Omental fat pad (tissue), 4 donors: Measurements from ENCODE around the gene ERC2. TPM values are rescaled to one million over a fixed set of nuclear protein-coding genes. Genes with fewer than 3 reads are reported as not detected.
A peak's percentile ranks its signal among the peaks of the same experiment; 100 is the strongest.

ENCODE experiments used
- ATAC-seq: fragments of 150-250 bp; one replicate; pipeline ENCODE4 v1.9.1; 2016; ENCODE audit warnings: mild to moderate bottlenecking, moderate library complexity; ENCODE audit not compliant: low FRiP score
- DNase-seq: peaks from one replicate; pipeline ENCODE4 v3.0.0-alpha.2; 2019; ENCODE audit warnings: low spot score
- CTCF ChIP-seq, 3 donors: fragments of 450-650 bp; IDR thresholded peaks; one replicate each; pipeline ENCODE4 v1.5.1; 2016 to 2017; ENCODE audit warnings: antibody characterized with exemption in 3 of 3, mild to moderate bottlenecking in 3 of 3, moderate library complexity in 2 of 3
- total RNA-seq, 4 donors: library from RNA; depleted of rRNA; stranded (reverse); fragments of >200 nt; gene quantifications; one replicate each; pipeline ENCODE4 v1.1.0, GENCODE V29; 2016

Gene ERC2
- total RNA-seq, 4 donors from 2014 or later: 0.75 to 4.2 (median 2.3) TPM; not detected in 1

GRCh38 chr3:55978953-55979352 lies 489.3 kb downstream of the ERC2 start:
- DNase-seq: no peak
- no peak for TF ChIP-seq CTCF (IDR thresholded peaks at IDR 0.05)
- ATAC-seq: no peak

- ATAC-seq (no peak), DNase-seq (no peak)
- TF ChIP-seq CTCF (IDR thresholded peaks at IDR 0.05): no peak
Observed at GRCh38 chr3:55974421-55975165, 493.7 kb downstream of the ERC2 start.

GRCh38 chr3:55969634-55970033 lies 498.6 kb downstream of the ERC2 start:
- DNase-seq (no peak), ATAC-seq (no peak)
- no peak for TF ChIP-seq CTCF (IDR thresholded peaks at IDR 0.05)

GRCh38 chr3:55968331-55968730 lies 499.9 kb downstream of the ERC2 start:
- ATAC-seq (peak; percentile 89), DNase-seq (no peak)

GRCh38 chr3:55966566-55966965 lies 501.7 kb downstream of the ERC2 start:
- ATAC-seq: no peak
- no peak for DNase-seq
- no peak for TF ChIP-seq CTCF (IDR thresholded peaks at IDR 0.05)

More at GRCh38 chr3:55968331-55968730, 499.9 kb downstream of the ERC2 start:
- no peak for TF ChIP-seq CTCF (IDR thresholded peaks at IDR 0.05)

GRCh38 chr3:55965776-55966175 lies 502.5 kb downstream of the ERC2 start:
- no peak for DNase-seq
- no peak for ATAC-seq
- no peak for TF ChIP-seq CTCF (IDR thresholded peaks at IDR 0.05)

- ATAC-seq (no peak), DNase-seq (no peak)
- no peak for TF ChIP-seq CTCF (IDR thresholded peaks at IDR 0.05)
Observed at GRCh38 chr3:55964491-55964985, 503.7 kb downstream of the ERC2 start.
